ENCODE measurements around the gene NCF4. TPM values are rescaled to one million over a fixed set of nuclear protein-coding genes. Genes with fewer than 3 reads are reported as not detected.

Gene NCF4
- polyA plus RNA-seq, 3 donors, result 206 to 249 (median 209) TPM

GRCh38 chr22:36872866-36873498 is 12.2 kb downstream of the NCF4 start:
- Histone ChIP-seq H2AFZ (ENCODE audit: insufficient read depth, low read depth, low read length, poor library complexity, severe bottlenecking) (no peak overlapping the region), H3K27me3 (ENCODE audit: control insufficient read depth in 2 of 2, insufficient read depth in 2 of 2, low read length in 2 of 2) (no peaks in the 10 kb centered on the region), H4K20me1 (ENCODE audit: insufficient read depth, low read length) (peaks cover 4% of the 10 kb centered on the region), H3K79me2 (ENCODE audit: insufficient read depth, low read length) (no peaks in the 10 kb centered on the region), H3K4me2 (replicated peaks; ENCODE audit: extremely low read depth, low read length, poor library complexity, severe bottlenecking) (peak overlapping the region; percentile 49), H3K9ac (ENCODE audit: insufficient read depth, low read length, poor library complexity, severe bottlenecking) (no peak overlapping the region), H3K27ac (ENCODE audit: low read depth in 1 of 2, low read length in 2 of 2) (peak overlapping the region; percentile 59 to 81), H3K36me3 (replicated peaks in 1 of 2; ENCODE audit: control insufficient read depth in 1 of 2, insufficient read depth in 2 of 2, low read length in 2 of 2) (peaks cover 76 to 90% of the 10 kb centered on the region in 2 donors), H3K4me1 (ENCODE audit: control insufficient read depth in 1 of 2, insufficient read depth in 2 of 2, low read length in 2 of 2) (peaks cover 31 to 35% of the 10 kb centered on the region in 2 donors), H3K9me3 (replicated peaks in 1 of 2; ENCODE audit: control insufficient read depth in 1 of 2, insufficient read depth in 1 of 2, low read length in 2 of 2) (no peaks in the 10 kb centered on the region), H3K4me3 (replicated peaks in 1 of 3; ENCODE audit: low read depth in 2 of 3, low read length in 3 of 3) (peak overlapping the region in 1 of 3 experiments; percentile 24)
- 97% methylated on average over 2 of the region's 2 CpGs for WGBS (ENCODE audit: insufficient coverage)
- Mint-ChIP-seq H3K4me1 (peaks cover 43% of the 10 kb centered on the region), H3K9me3 (peaks cover 0 to 4% (median 0%) of the 10 kb centered on the region in 7 donors), H3K4me3 (peak overlapping the region; percentile 11 to 18), H3K27ac (peak overlapping the region; percentile 86 to 95 (median 89)), H3K27me3 (ENCODE audit: low read depth in 3 of 3) (peaks cover 0 to 3% (median 0%) of the 10 kb centered on the region in 3 donors), H3K36me3 (peaks cover 85 to 94% of the 10 kb centered on the region in 2 donors)
- TF ChIP-seq CTCF (IDR thresholded peaks at IDR 0.05), result no peak
- DNase-seq, result no peak
- intact Hi-C loops (cut with micrococcal nuclease), result loop anchor here in 1 of 2 donors (5.0 kb wide), 1 partner anchor 39 kb away; the partner anchor contains the start of gene CSF2RB

DNA sequence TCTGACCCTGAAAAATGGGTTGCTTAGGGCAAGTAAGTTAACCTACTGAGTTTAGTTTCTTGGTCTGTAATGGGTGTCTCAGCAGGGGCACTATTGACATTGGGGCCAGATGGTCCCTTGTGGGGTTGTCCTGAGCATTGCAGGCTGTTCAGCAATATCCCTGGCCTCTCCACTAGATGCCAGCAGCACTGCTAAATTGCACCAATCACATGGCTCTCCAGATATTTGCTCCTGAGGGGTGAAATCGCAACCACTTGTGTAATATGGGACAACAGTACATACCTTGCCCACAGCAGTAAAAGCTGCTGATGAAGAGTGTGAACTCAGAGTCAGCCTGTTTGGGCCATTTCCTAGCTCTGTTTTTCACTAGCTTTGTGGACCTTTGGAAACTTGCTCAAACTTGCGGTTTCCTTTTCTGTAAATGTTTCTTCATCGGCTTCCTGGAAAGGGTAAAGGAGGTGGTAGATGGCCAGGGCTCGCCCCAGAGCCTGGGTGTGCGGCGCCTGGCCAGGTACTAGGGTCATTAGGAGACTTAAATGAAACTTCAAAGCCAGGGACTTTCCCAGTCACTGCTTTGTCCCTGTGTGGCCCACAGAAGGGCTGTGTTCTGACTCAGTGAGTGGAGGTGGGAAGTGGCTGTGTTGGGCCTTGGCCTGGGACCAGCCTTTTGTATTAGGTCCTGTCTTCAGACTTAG is 13.0 kb downstream of the NCF4 start:
- 4% methylated on average over 6 of the region's 6 CpGs for WGBS (ENCODE audit: insufficient coverage)
- Mint-ChIP-seq H3K36me3 (peaks cover 87 to 94% of the 10 kb centered on the region in 2 donors), H3K4me3 (peak overlapping the region; percentile 56 to 70), H3K27me3 (ENCODE audit: low read depth in 3 of 3) (peaks cover 0 to 3% (median 0%) of the 10 kb centered on the region in 3 donors), H3K9me3 (peaks cover 0 to 4% (median 0%) of the 10 kb centered on the region in 7 donors), H3K4me1 (peaks cover 43% of the 10 kb centered on the region), H3K27ac (peak overlapping the region; percentile 86 to 95 (median 89))
- no peaks in the 10 kb centered on the region for H3K27me3 ChIP-seq (ENCODE audit: control insufficient read depth in 2 of 2, insufficient read depth in 2 of 2, low read length in 2 of 2)
- H3K9me3 ChIP-seq (replicated peaks in 1 of 2; ENCODE audit: control insufficient read depth in 1 of 2, insufficient read depth in 1 of 2, low read length in 2 of 2), result no peaks in the 10 kb centered on the region
- H3K4me1 ChIP-seq (ENCODE audit: control insufficient read depth in 1 of 2, insufficient read depth in 2 of 2, low read length in 2 of 2), result peaks cover 31 to 35% of the 10 kb centered on the region in 2 donors
- peak overlapping the region in 1 of 3 experiments; percentile 24 for H3K4me3 ChIP-seq (replicated peaks in 1 of 3; ENCODE audit: low read depth in 2 of 3, low read length in 3 of 3)
- TF ChIP-seq CTCF (IDR thresholded peaks at IDR 0.05), result peak; percentile 53
- peak; percentile 59 to 83 (median 74) for DNase-seq
- H3K9ac ChIP-seq (ENCODE audit: insufficient read depth, low read length, poor library complexity, severe bottlenecking), result no peak overlapping the region
- no peaks in the 10 kb centered on the region for H3K79me2 ChIP-seq (ENCODE audit: insufficient read depth, low read length)
- intact Hi-C loops (cut with micrococcal nuclease), result loop anchor here in 1 of 2 donors (5.0 kb wide), 1 partner anchor 39 kb away; the partner anchor contains the start of gene CSF2RB
- H3K27ac ChIP-seq (ENCODE audit: low read depth in 1 of 2, low read length in 2 of 2), result peak overlapping the region; percentile 59 to 81
- H2AFZ ChIP-seq (ENCODE audit: insufficient read depth, low read depth, low read length, poor library complexity, severe bottlenecking), result no peak overlapping the region
- H3K4me2 ChIP-seq (replicated peaks; ENCODE audit: extremely low read depth, low read length, poor library complexity, severe bottlenecking), result peak overlapping the region; percentile 49
- peaks cover 75 to 90% of the 10 kb centered on the region in 2 donors for H3K36me3 ChIP-seq (replicated peaks in 1 of 2; ENCODE audit: control insufficient read depth in 1 of 2, insufficient read depth in 2 of 2, low read length in 2 of 2)
- peaks cover 4% of the 10 kb centered on the region for H4K20me1 ChIP-seq (ENCODE audit: insufficient read depth, low read length)

Data from CD14-positive monocyte (primary cell).